ENCODE measurements around the gene COBLL1. TPM values are rescaled to one million over a fixed set of nuclear protein-coding genes. Genes with fewer than 3 reads are reported as not detected.

Gene COBLL1
- total RNA-seq, 1 experiment from 2014 or later = 8.0 TPM

DNA sequence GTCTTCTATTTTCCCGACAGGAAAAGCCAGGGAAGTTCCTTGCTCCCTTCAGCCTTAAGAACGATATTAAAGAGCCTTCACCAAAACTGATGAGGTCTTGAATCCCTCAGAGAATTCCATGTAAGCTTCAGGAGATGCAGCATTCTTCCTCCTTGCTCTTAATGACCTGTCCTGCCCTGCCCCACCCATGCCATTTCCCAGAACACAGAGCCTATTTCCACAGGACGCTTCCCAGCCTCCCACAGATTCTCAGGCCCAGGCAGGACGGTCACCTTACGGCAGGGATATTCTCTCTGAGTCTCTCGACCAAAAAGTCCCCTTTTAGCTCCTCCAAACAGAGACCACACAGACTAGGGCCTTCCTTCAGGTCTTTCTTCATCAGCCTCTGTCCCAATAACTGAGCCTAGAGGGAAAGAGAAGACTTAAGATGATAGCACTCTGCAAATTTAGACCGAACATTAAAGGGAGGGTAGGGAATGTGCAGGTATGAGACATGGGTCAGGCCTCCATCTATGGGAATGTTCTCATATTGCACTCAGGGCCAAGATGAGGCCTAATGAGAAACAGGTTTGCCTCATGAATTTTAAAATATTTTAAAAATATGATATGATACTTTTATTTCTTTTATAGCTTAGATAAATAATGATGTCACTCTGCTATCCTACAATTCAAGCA is 62.1 kb downstream of the COBLL1 start:
- CTCF ChIA-PET = no interaction called here
- no peak overlapping the region for H3K27ac ChIP-seq
- H3K79me2 ChIP-seq (ENCODE audit: low read depth) = no peaks in the 10 kb centered on the region
- H3K9me3 ChIP-seq (ENCODE audit: insufficient read depth, low read depth) = no peaks in the 10 kb centered on the region
- no peak for DNase-seq
- POLR2A ChIA-PET (ENCODE audit: unreplicated experiment) = no interaction called here
- no peak overlapping the region for H3K4me2 ChIP-seq
- H4K20me1 ChIP-seq (ENCODE audit: insufficient read depth) = no peaks in the 10 kb centered on the region
- H3K4me3 ChIP-seq = no peak overlapping the region
- no peaks in the 10 kb centered on the region for H3K36me3 ChIP-seq (ENCODE audit: low read depth)
- no TSS peak for BruUV-seq (replicated peaks)
- intact Hi-C loops (cut with micrococcal nuclease; ENCODE audit: unreplicated experiment) = no loop called here
- H3K4me1 ChIP-seq (replicated peaks; ENCODE audit: insufficient read depth) = no peaks in the 10 kb centered on the region
- TF ChIP-seq EZH2 (IDR thresholded peaks at IDR 0.05; ENCODE audit: low read depth) = no peak
- TF ChIP-seq, protein P1, sequence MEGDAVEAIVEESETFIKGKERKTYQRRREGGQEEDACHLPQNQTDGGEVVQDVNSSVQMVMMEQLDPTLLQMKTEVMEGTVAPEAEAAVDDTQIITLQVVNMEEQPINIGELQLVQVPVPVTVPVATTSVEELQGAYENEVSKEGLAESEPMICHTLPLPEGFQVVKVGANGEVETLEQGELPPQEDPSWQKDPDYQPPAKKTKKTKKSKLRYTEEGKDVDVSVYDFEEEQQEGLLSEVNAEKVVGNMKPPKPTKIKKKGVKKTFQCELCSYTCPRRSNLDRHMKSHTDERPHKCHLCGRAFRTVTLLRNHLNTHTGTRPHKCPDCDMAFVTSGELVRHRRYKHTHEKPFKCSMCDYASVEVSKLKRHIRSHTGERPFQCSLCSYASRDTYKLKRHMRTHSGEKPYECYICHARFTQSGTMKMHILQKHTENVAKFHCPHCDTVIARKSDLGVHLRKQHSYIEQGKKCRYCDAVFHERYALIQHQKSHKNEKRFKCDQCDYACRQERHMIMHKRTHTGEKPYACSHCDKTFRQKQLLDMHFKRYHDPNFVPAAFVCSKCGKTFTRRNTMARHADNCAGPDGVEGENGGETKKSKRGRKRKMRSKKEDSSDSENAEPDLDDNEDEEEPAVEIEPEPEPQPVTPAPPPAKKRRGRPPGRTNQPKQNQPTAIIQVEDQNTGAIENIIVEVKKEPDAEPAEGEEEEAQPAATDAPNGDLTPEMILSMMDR (conservative IDR thresholded peaks at IDR 0.05) = no peak
- H3K27me3 ChIP-seq (ENCODE audit: insufficient read depth, low read depth) = no peaks in the 10 kb centered on the region
- no peaks in the 10 kb centered on the region for H3F3A ChIP-seq (ENCODE audit: insufficient read depth, low read depth)
- no peak overlapping the region for H2AFZ ChIP-seq
- H3K9me2 ChIP-seq (ENCODE audit: insufficient read depth) = no peaks in the 10 kb centered on the region

DNA sequence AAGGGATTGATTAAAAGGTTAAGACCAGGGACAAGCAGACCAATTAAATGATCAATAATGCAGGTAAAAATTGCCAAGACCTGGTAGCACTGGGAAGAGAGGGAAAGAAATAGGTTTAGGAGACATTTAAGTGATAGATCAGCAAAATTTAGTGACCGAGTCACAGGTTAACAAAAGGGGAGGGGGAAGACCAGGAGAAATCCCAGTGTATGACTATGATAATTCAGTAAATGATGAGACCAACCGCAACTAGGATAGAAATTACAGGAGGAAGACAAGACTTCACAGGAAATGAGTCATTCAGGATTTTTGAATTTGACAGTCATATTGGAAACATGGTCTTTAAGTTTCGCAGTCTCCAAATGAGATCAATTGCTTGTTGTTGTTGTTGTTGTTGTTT is 62.9 kb downstream of the COBLL1 start:
- Histone ChIP-seq H3K79me2 (ENCODE audit: low read depth) (no peaks in the 10 kb centered on the region), H3F3A (ENCODE audit: insufficient read depth, low read depth) (no peaks in the 10 kb centered on the region), H3K9me2 (ENCODE audit: insufficient read depth) (no peaks in the 10 kb centered on the region), H3K4me1 (replicated peaks; ENCODE audit: insufficient read depth) (no peaks in the 10 kb centered on the region), H3K4me3 (no peak overlapping the region), H4K20me1 (ENCODE audit: insufficient read depth) (no peaks in the 10 kb centered on the region), H3K27me3 (ENCODE audit: insufficient read depth, low read depth) (no peaks in the 10 kb centered on the region), H2AFZ (no peak overlapping the region), H3K9me3 (ENCODE audit: insufficient read depth, low read depth) (no peaks in the 10 kb centered on the region), H3K4me2 (no peak overlapping the region), H3K27ac (no peak overlapping the region), H3K36me3 (ENCODE audit: low read depth) (no peaks in the 10 kb centered on the region)
- TF ChIP-seq, protein P1 (conservative IDR thresholded peaks at IDR 0.05) = no peak
- intact Hi-C loops (cut with micrococcal nuclease; ENCODE audit: unreplicated experiment) = no loop called here
- DNase-seq = no peak
- ChIA-PET CTCF (no interaction called here), POLR2A (ENCODE audit: unreplicated experiment) (no interaction called here)
- BruUV-seq (replicated peaks) = no TSS peak

DNA sequence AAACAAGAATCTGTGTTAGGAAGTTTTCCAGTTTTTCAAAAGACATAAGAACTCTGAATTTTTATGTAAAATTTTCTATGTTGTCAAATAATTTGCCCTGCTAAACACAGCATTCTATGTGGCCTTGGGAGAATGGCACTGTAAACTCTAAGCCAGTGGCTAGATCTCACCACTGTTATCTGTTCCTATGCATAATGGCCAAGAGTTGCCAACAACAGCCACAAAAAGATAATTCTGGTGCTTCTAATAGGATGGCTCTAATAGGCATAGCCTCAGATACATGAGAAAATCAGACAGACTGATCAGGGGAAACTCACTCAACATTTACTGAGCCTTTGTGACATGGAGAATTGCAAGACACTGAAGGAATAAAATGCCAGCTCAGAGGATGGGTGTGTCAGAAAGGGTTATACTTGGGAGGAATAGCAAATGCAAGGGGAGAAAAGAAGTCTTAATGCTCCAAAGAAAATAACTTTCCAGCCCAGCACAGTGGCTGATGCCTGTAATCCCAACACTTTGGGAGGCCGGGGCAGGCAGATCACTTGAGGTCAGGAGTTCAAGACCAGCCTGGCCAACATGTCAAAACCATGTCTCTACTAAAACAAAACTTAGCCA is 63.7 kb downstream of the COBLL1 start:
- Histone ChIP-seq H3K4me1 (replicated peaks; ENCODE audit: insufficient read depth) (no peaks in the 10 kb centered on the region), H3K9me2 (ENCODE audit: insufficient read depth) (no peaks in the 10 kb centered on the region), H3F3A (ENCODE audit: insufficient read depth, low read depth) (no peaks in the 10 kb centered on the region), H3K79me2 (ENCODE audit: low read depth) (no peaks in the 10 kb centered on the region), H3K4me2 (no peak overlapping the region), H3K27me3 (ENCODE audit: insufficient read depth, low read depth) (no peaks in the 10 kb centered on the region), H3K36me3 (ENCODE audit: low read depth) (no peaks in the 10 kb centered on the region), H3K27ac (no peak overlapping the region), H3K4me3 (no peak overlapping the region), H3K9me3 (ENCODE audit: insufficient read depth, low read depth) (no peaks in the 10 kb centered on the region), H2AFZ (no peak overlapping the region), H4K20me1 (ENCODE audit: insufficient read depth) (no peaks in the 10 kb centered on the region)
- POLR2A ChIA-PET (ENCODE audit: unreplicated experiment) = no interaction called here
- TF ChIP-seq, protein P1 (conservative IDR thresholded peaks at IDR 0.05) = no peak
- TF ChIP-seq EZH2 (IDR thresholded peaks at IDR 0.05; ENCODE audit: low read depth) = no peak
- no peak for DNase-seq
- CTCF ChIA-PET = no interaction called here
- intact Hi-C loops (cut with micrococcal nuclease; ENCODE audit: unreplicated experiment) = no loop called here
- no TSS peak for BruUV-seq (replicated peaks)
